Measurements from ENCODE around the gene KLHL15.

The KLHL15 gene

DNA sequence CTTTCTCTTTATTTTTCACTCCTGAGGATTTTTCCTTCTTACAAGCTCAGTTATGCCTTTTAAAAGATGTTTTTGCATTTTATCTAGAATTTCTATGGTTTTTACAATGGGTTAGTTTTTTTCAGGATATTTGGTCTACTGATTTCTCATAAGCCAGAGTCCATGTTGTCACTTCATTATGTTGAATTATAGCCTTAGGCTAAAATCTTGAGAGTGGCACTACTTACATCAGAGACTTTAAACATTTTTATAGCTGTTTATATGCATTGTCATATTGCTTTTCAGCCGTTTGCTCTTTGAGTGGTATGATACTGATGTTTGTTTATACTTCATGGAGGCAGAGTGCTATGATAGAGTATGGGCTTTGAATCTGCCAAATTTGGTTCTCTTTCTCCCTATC lies 82.8 kb downstream of the KLHL15 start:
- in situ Hi-C loops (cut with HindIII; ENCODE audit: low sequenced_read_pairs): no loop called here
- DNase-seq (ENCODE audit: low read depth): no peak
- no peak overlapping the region for H3K4me3 ChIP-seq (ENCODE audit: low read depth, low read length)
- TF ChIP-seq, protein P1, sequence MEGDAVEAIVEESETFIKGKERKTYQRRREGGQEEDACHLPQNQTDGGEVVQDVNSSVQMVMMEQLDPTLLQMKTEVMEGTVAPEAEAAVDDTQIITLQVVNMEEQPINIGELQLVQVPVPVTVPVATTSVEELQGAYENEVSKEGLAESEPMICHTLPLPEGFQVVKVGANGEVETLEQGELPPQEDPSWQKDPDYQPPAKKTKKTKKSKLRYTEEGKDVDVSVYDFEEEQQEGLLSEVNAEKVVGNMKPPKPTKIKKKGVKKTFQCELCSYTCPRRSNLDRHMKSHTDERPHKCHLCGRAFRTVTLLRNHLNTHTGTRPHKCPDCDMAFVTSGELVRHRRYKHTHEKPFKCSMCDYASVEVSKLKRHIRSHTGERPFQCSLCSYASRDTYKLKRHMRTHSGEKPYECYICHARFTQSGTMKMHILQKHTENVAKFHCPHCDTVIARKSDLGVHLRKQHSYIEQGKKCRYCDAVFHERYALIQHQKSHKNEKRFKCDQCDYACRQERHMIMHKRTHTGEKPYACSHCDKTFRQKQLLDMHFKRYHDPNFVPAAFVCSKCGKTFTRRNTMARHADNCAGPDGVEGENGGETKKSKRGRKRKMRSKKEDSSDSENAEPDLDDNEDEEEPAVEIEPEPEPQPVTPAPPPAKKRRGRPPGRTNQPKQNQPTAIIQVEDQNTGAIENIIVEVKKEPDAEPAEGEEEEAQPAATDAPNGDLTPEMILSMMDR (IDR thresholded peaks at IDR 0.05; ENCODE audit: low read depth, low read length, missing control alignments): no peak

DNA sequence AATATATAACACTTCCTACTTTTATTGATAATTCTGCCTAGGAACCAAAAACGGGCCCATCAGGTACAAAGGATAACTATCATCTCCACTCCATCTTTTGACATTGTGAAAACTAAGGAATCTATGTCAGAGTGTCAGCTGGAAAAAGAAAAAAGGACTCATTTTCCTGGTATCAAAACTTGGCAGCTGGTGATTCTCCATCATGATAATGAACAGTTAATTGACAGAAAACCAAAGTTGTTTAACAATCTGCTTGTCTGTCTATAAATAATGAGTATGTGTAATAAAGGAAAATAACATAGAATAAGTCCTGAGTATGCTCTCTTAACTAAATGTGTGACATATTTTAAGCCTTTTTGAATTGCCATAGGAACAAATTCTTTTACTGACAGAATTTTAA lies 87.8 kb downstream of the KLHL15 start:
- in situ Hi-C loops (cut with HindIII; ENCODE audit: low sequenced_read_pairs): no loop called here
- no peak for DNase-seq (ENCODE audit: low read depth)
- H3K4me3 ChIP-seq (ENCODE audit: low read depth, low read length): no peak overlapping the region
- TF ChIP-seq, protein P1 (IDR thresholded peaks at IDR 0.05; ENCODE audit: low read depth, low read length, missing control alignments): no peak

DNA sequence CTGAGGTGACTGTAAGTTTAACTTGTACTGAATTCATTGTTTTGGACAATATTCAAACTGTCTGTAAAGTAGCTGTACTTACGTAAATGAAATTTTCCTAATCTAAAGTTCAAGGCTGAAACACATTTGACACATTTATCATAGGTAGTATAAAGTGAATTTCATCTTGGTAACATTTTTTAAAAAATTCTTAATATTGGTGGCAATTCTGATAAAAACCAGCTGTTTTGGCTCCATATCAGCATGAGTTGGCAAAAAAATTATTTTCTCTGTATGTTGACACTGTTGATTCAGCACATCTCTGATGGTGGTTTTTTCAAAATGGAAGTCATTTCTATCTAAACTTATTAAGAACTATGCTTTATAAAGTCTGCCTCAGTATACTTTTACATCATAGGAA lies 88.3 kb downstream of the KLHL15 start:
- in situ Hi-C loops (cut with HindIII; ENCODE audit: low sequenced_read_pairs): no loop called here
- TF ChIP-seq, protein P1 (IDR thresholded peaks at IDR 0.05; ENCODE audit: low read depth, low read length, missing control alignments): no peak
- no peak overlapping the region for H3K4me3 ChIP-seq (ENCODE audit: low read depth, low read length)
- no peak for DNase-seq (ENCODE audit: low read depth)

DNA sequence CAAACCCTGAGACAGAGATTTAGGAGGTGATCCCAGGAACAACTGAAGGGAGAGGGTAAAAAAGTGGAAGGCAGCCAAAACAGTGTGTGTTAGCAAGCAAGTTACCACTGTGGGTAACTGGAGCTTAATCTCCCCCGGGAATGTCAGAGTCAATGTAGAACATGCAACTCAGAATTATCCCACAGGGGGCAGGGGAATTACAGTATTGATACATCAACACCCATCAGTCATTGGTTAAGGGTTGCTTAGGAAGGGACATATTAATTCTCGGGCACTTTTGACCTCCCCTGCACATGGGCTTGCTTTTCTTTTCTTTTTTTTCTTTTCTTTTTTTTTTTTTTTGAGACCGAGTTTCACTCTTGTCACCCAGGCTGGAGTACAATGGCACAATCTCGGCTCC lies 89.9 kb downstream of the KLHL15 start:
- DNase-seq (ENCODE audit: low read depth): no peak
- TF ChIP-seq, protein P1 (IDR thresholded peaks at IDR 0.05; ENCODE audit: low read depth, low read length, missing control alignments): no peak
- in situ Hi-C loops (cut with HindIII; ENCODE audit: low sequenced_read_pairs): no loop called here
- H3K4me3 ChIP-seq (ENCODE audit: low read depth, low read length): no peak overlapping the region

DNA sequence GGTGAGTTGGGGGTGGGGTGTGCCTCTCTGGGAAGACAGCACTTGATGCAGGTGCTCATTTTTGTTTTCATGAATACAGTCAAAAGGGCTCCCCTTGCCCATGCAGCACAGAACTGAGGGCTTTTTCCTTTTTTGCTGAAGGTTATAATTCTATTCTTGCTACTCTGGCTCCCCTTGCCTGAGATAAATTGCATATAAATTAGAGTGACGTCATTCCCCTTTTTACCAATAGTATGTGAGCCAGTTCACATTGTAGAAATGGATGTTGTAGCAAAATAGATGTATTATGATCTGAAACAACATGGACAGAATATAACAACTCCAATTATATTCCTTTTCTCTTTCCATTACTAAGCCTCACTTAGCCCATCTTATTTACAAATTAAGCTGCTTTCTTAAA lies 90.8 kb downstream of the KLHL15 start:
- no peak overlapping the region for H3K4me3 ChIP-seq (ENCODE audit: low read depth, low read length)
- in situ Hi-C loops (cut with HindIII; ENCODE audit: low sequenced_read_pairs): no loop called here
- DNase-seq (ENCODE audit: low read depth): no peak
- TF ChIP-seq, protein P1 (IDR thresholded peaks at IDR 0.05; ENCODE audit: low read depth, low read length, missing control alignments): no peak

DNA sequence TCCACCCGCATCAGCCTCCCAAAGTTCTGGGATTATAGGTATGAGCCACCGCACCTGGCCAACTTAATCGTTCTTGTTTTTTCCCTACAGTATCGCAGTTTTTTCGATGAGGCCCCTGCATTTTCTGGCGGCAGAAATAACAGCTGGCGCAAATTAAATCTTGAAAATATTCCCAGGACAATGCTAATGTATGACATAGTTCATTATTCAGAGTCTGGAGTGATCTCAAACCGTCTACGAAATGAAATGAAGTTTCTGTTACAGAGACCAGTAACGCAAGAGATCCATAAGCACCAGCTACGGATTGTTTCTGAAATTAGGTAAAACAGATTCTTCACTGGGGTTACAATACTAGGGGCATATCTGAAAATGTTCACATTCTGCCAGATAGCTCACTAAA lies 91.9 kb downstream of the KLHL15 start:
- in situ Hi-C loops (cut with HindIII; ENCODE audit: low sequenced_read_pairs): no loop called here
- no peak overlapping the region for H3K4me3 ChIP-seq (ENCODE audit: low read depth, low read length)
- no peak for DNase-seq (ENCODE audit: low read depth)
- TF ChIP-seq, protein P1 (IDR thresholded peaks at IDR 0.05; ENCODE audit: low read depth, low read length, missing control alignments): no peak
